Measurements from ENCODE around the gene PLPP7. TPM values are rescaled to one million over a fixed set of nuclear protein-coding genes. Genes with fewer than 3 reads are reported as not detected.
"Not testable (repeated sequence)": the region's sequence is repeated elsewhere in the genome, so short reads cannot be mapped to it uniquely, and the experiment has no call there.

PLPP7 gene
- not detected for total RNA-seq
- not detected for polyA plus RNA-seq

GRCh38 chr9:131289301-131290035 is at the start of gene PLPP7:
TSS of gene PLPP7 (plus strand) at chr9:131289723. CDS start at chr9:131289998, 275 bp downstream.
- H3K9me3 Mint-ChIP-seq, result no peaks in the 10 kb centered on the region
- CTCF ChIA-PET (ENCODE audit: partially characterized antibody), result interaction anchor here (1.4 kb wide), 1 partner anchor 47 kb away, joined by 4 read pairs; no protein-coding TSS in a partner anchor
- peak within 1 kb of the TSS in 1 of 7 donors; percentile 25 for H3K27ac Mint-ChIP-seq
- POLR2A ChIA-PET (ENCODE audit: partially characterized antibody), result interaction anchor here (0.8 to 2.1 kb wide), 3 partner anchors 11 to 37 kb away, joined by 3 to 4 read pairs (median 3); no protein-coding TSS in a partner anchor
- Histone ChIP-seq H3K4me1 (ENCODE audit: insufficient read depth, low read length) (no peaks in the 10 kb centered on the region), H3K27me3 (ENCODE audit: insufficient read depth, low read length) (no peaks in the 10 kb centered on the region), H3K9me3 (ENCODE audit: control insufficient read depth in 1 of 2, low read length in 2 of 2) (no peaks in the 10 kb centered on the region), H3K36me3 (ENCODE audit: insufficient read depth, low read length) (no peaks in the 10 kb centered on the region), H3K4me3 (ENCODE audit: low read length in 2 of 2) (no peak within 1 kb of the TSS), H3K27ac (ENCODE audit: low read depth, low read length) (no peak within 1 kb of the TSS)
- H3K4me1 Mint-ChIP-seq, result no peaks in the 10 kb centered on the region
- DNase-seq, result no peak
- no peak within 1 kb of the TSS for H3K4me3 Mint-ChIP-seq
- H3K36me3 Mint-ChIP-seq, result no peaks in the 10 kb centered on the region
- H3K27me3 Mint-ChIP-seq, result no peaks in the 10 kb centered on the region
- intact Hi-C loops (cut with micrococcal nuclease), result no loop called here

GRCh38 chr9:131240047-131240921 is 49.2 kb upstream of the PLPP7 start:
- no peak overlapping the region for H3K4me3 ChIP-seq (ENCODE audit: low read length in 2 of 2)
- H3K27ac ChIP-seq (ENCODE audit: low read depth, low read length), result no peak overlapping the region
- H3K4me3 Mint-ChIP-seq, result no peak overlapping the region
- no peaks in the 10 kb centered on the region for H3K9me3 Mint-ChIP-seq
- CTCF ChIA-PET (ENCODE audit: partially characterized antibody), result interaction anchor here (1.1 kb wide), 1 partner anchor 9 kb away, joined by 3 read pairs; no protein-coding TSS in a partner anchor
- DNase-seq, result no peak
- peaks cover 19 to 46% (median 31%) of the 10 kb centered on the region in 4 donors for H3K4me1 Mint-ChIP-seq
- H3K27me3 Mint-ChIP-seq, result no peaks in the 10 kb centered on the region
- H3K27me3 ChIP-seq (ENCODE audit: insufficient read depth, low read length), result no peaks in the 10 kb centered on the region
- H3K36me3 Mint-ChIP-seq, result peaks cover 1 to 4% of the 10 kb centered on the region in 2 donors
- no peaks in the 10 kb centered on the region for H3K9me3 ChIP-seq (ENCODE audit: control insufficient read depth in 1 of 2, low read length in 2 of 2)
- H3K4me1 ChIP-seq (ENCODE audit: insufficient read depth, low read length), result peaks cover 42% of the 10 kb centered on the region
- H3K36me3 ChIP-seq (ENCODE audit: insufficient read depth, low read length), result no peaks in the 10 kb centered on the region
- intact Hi-C loops (cut with micrococcal nuclease), result no loop called here
- POLR2A ChIA-PET (ENCODE audit: partially characterized antibody), result interaction anchor here (1.9 to 11.8 kb wide), 3 partner anchors 12 to 32 kb away, joined by 6 to 237 read pairs (median 124); partner anchors contain the start of gene FAM78A
- H3K27ac Mint-ChIP-seq, result peak overlapping the region in 1 of 7 donors; percentile 41

DNA sequence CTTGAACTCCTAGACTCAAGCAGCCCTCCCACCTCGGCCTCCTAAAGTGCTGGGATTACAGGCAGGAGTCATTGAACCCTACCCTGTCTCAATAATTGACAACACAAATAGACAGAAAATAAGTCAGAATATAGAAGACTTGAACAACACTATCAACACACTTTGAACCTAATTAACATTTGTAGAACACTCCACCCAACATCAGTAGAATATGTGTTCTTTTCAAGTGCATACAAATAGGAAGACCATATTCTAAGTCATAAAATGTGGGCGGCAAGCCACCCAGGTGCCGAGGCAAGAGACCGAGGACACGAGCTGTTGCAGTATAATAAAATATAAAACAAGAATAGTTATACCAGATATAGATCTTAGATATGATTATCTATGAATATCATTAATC is 45.2 kb upstream of the PLPP7 start:
- CTCF ChIA-PET (ENCODE audit: partially characterized antibody), result interaction anchor here (1.1 kb wide), 1 partner anchor 92 kb away, joined by 4 read pairs; no protein-coding TSS in a partner anchor
- H3K27ac ChIP-seq (ENCODE audit: low read depth, low read length); H3K27me3 Mint-ChIP-seq; H3K36me3 ChIP-seq (ENCODE audit: insufficient read depth, low read length); DNase-seq; H3K4me3 Mint-ChIP-seq; H3K36me3 Mint-ChIP-seq; H3K4me1 ChIP-seq (ENCODE audit: insufficient read depth, low read length); H3K4me3 ChIP-seq (ENCODE audit: low read length in 2 of 2); H3K9me3 Mint-ChIP-seq; H3K9me3 ChIP-seq (ENCODE audit: control insufficient read depth in 1 of 2, low read length in 2 of 2); H3K27ac Mint-ChIP-seq; H3K27me3 ChIP-seq (ENCODE audit: insufficient read depth, low read length); intact Hi-C loops (cut with micrococcal nuclease): not testable (repeated sequence)
- POLR2A ChIA-PET (ENCODE audit: partially characterized antibody), result interaction anchor here (1.6 kb wide), 1 partner anchor 8 kb away, joined by 7 read pairs; no protein-coding TSS in a partner anchor
- H3K4me1 Mint-ChIP-seq, result peaks cover 2 to 11% (median 6%) of the 10 kb centered on the region in 4 donors

DNA sequence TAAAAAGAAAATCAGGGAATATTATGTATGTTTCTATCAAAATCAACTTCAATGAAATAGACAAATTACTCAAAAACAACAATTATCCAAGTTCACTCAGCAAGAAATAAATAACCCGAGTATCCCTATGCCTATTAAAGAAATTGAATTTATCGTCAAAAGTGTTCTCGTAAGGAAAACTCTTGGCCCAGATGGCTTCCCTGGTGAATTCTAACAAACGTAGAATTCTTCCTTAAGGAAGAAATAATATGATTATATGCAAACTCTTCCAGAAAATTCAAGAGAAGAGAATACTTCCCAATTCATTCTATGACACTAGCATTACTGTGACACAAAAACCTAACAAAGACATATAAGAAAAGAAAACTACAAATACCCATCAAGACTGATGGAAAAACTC is 42.9 kb upstream of the PLPP7 start:
- Mint-ChIP-seq H3K27me3 (no peaks in the 10 kb centered on the region), H3K4me1 (peaks cover 2 to 12% (median 4%) of the 10 kb centered on the region in 4 donors), H3K9me3 (no peaks in the 10 kb centered on the region), H3K4me3 (no peak overlapping the region), H3K27ac (no peak overlapping the region), H3K36me3 (peaks cover 1 to 4% of the 10 kb centered on the region in 2 donors)
- ChIA-PET POLR2A (ENCODE audit: partially characterized antibody) (interaction anchor here (1.5 to 4.2 kb wide), 2 partner anchors 8 to 9 kb away, joined by 7 to 20 read pairs; no protein-coding TSS in a partner anchor), CTCF (ENCODE audit: partially characterized antibody) (interaction anchor here (0.7 kb wide), 1 partner anchor 1014 kb away, joined by 3 read pairs; no protein-coding TSS in a partner anchor)
- H3K36me3 ChIP-seq (ENCODE audit: insufficient read depth, low read length), result no peaks in the 10 kb centered on the region
- intact Hi-C loops (cut with micrococcal nuclease), result no loop called here
- H3K27me3 ChIP-seq (ENCODE audit: insufficient read depth, low read length), result no peaks in the 10 kb centered on the region
- no peak for DNase-seq
- peaks cover 5% of the 10 kb centered on the region for H3K4me1 ChIP-seq (ENCODE audit: insufficient read depth, low read length)
- H3K9me3 ChIP-seq (ENCODE audit: control insufficient read depth in 1 of 2, low read length in 2 of 2), result no peaks in the 10 kb centered on the region
- H3K27ac ChIP-seq (ENCODE audit: low read depth, low read length), result no peak overlapping the region
- H3K4me3 ChIP-seq (ENCODE audit: low read length in 2 of 2), result no peak overlapping the region

DNA sequence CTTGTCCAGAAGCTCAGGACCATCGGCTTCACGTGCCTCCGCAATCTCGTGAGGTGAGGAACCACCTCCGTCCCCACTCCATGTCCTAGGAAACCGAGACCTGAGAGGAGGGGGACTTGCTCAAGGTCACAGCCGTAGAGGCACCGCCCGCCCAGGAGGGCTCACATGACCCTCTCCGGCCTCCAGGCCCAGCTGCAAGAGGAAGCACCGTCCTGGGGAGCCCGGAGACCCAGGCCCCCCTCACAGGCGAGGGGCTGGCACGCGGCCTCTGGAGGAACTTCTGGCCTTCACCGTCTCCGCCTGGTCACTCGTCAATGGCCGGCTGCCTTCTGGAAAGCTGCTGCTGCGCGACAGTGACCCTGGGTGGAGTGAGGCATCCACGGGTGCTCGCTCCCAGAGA is 37.4 kb upstream of the PLPP7 start:
- H3K4me3 ChIP-seq (ENCODE audit: low read length in 2 of 2), result peak overlapping the region; percentile 39 to 74
- Mint-ChIP-seq H3K9me3 (peaks cover 0 to 3% (median 0%) of the 10 kb centered on the region in 8 donors), H3K27ac (peak overlapping the region in 3 of 7 donors; percentile 15 to 100 (median 98)), H3K27me3 (no peaks in the 10 kb centered on the region), H3K4me1 (peaks cover 19 to 63% (median 41%) of the 10 kb centered on the region in 4 donors), H3K36me3 (peaks cover 0 to 8% of the 10 kb centered on the region in 2 donors), H3K4me3 (peak overlapping the region in 7 of 8 donors; percentile 80 to 91 (median 85))
- peaks cover 58% of the 10 kb centered on the region for H3K4me1 ChIP-seq (ENCODE audit: insufficient read depth, low read length)
- H3K27ac ChIP-seq (ENCODE audit: low read depth, low read length), result peak overlapping the region; percentile 32
- no peaks in the 10 kb centered on the region for H3K27me3 ChIP-seq (ENCODE audit: insufficient read depth, low read length)
- POLR2A ChIA-PET (ENCODE audit: partially characterized antibody), result interaction anchor here (0.9 to 22.4 kb wide), 14 partner anchors 9 to 1306 kb away, joined by 3 to 1324 read pairs (median 8); partner anchors contain the start of genes FAM78A and PLPP7
- H3K36me3 ChIP-seq (ENCODE audit: insufficient read depth, low read length), result no peaks in the 10 kb centered on the region
- CTCF ChIA-PET (ENCODE audit: partially characterized antibody), result interaction anchor here (1.4 to 11.0 kb wide), 6 partner anchors 17 to 98 kb away, joined by 4 to 188 read pairs (median 9); partner anchors contain the start of gene FAM78A
- no peak for DNase-seq
- intact Hi-C loops (cut with micrococcal nuclease), result loop anchor here (1.0 to 10.0 kb wide), 5 partner anchors 14 to 483 kb away; no protein-coding TSS in a partner anchor
- no peaks in the 10 kb centered on the region for H3K9me3 ChIP-seq (ENCODE audit: control insufficient read depth in 1 of 2, low read length in 2 of 2)

DNA sequence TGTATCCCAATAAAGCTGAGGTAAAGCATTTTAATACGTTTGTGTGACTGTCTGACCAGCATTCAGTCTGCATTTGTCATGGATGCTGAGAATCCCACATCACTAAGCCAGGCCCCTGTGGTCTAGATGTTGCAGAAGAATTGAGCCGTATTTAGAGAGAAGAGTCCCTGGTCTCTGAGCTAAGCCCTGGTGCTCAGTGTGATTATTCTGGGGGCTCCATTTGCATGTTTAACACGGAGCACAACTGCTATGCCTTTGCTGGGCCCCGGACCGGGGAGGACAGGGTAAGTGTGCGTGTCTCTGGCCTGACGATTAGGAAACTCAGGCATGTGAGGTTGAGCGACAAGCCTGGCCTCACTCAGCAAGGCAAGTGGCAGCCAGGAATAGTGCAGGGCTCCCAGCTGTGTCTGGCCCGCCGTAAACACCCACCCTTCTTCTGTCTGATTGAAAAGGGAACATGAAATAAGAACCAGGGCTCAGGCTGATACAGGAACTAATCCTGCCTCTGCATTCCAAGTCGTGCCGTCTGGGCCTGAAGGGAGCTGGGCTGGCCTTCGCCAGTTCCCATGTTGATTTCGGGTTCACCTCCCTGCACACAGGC is 35.5 kb upstream of the PLPP7 start:
- Mint-ChIP-seq H3K9me3 (peaks cover 0 to 3% (median 0%) of the 10 kb centered on the region in 8 donors), H3K36me3 (peaks cover 0 to 18% of the 10 kb centered on the region in 2 donors), H3K4me3 (peak overlapping the region in 7 of 8 donors; percentile 27 to 91 (median 46)), H3K27ac (peak overlapping the region; percentile 57 to 100 (median 72)), H3K27me3 (no peaks in the 10 kb centered on the region), H3K4me1 (peaks cover 27 to 73% (median 50%) of the 10 kb centered on the region in 4 donors)
- Histone ChIP-seq H3K27me3 (ENCODE audit: insufficient read depth, low read length) (no peaks in the 10 kb centered on the region), H3K27ac (ENCODE audit: low read depth, low read length) (peak overlapping the region; percentile 77), H3K4me1 (ENCODE audit: insufficient read depth, low read length) (peaks cover 72% of the 10 kb centered on the region), H3K36me3 (ENCODE audit: insufficient read depth, low read length) (peaks cover 4% of the 10 kb centered on the region), H3K4me3 (ENCODE audit: low read length in 2 of 2) (no peak overlapping the region), H3K9me3 (ENCODE audit: control insufficient read depth in 1 of 2, low read length in 2 of 2) (no peaks in the 10 kb centered on the region)
- ChIA-PET POLR2A (ENCODE audit: partially characterized antibody) (interaction anchor here (7.4 to 22.4 kb wide), 2 partner anchors 18 to 21 kb away, joined by 124 to 1324 read pairs; partner anchors contain the start of gene FAM78A), CTCF (ENCODE audit: partially characterized antibody) (interaction anchor here (1.1 to 11.0 kb wide), 2 partner anchors 17 to 21 kb away, joined by 3 to 188 read pairs; partner anchors contain the start of gene FAM78A)
- DNase-seq, result no peak
- intact Hi-C loops (cut with micrococcal nuclease), result loop anchor here (10.0 kb wide), 2 partner anchors 421 to 481 kb away; no protein-coding TSS in a partner anchor
